ENCODE measurements around the gene PDXK.

DNA sequence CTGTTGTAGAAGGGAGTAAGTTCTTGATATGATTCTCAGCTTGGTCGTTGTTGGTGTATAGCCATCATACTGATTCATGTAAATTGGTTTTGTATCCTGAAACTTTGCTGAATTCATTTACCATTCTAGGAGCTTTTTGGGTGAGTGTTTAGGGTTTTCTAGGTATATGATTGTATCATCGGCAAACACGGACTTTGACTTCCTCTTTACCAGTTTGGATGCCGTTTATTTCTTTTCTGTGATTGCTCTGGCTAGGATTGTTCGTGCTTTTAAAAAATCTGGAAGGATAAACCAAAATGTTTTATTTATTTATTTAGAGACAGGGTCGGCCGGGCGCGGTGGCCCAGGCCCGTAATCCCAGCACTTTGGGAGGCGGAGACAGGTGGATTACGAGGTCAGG is 39.0 kb upstream of the PDXK start:
- TF ChIP-seq, protein P1, sequence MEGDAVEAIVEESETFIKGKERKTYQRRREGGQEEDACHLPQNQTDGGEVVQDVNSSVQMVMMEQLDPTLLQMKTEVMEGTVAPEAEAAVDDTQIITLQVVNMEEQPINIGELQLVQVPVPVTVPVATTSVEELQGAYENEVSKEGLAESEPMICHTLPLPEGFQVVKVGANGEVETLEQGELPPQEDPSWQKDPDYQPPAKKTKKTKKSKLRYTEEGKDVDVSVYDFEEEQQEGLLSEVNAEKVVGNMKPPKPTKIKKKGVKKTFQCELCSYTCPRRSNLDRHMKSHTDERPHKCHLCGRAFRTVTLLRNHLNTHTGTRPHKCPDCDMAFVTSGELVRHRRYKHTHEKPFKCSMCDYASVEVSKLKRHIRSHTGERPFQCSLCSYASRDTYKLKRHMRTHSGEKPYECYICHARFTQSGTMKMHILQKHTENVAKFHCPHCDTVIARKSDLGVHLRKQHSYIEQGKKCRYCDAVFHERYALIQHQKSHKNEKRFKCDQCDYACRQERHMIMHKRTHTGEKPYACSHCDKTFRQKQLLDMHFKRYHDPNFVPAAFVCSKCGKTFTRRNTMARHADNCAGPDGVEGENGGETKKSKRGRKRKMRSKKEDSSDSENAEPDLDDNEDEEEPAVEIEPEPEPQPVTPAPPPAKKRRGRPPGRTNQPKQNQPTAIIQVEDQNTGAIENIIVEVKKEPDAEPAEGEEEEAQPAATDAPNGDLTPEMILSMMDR (IDR thresholded peaks at IDR 0.05): no peak
- TF ChIP-seq EZH2 (IDR thresholded peaks at IDR 0.05): no peak
